Left lobe of liver (tissue), 2 donors: Measurements from ENCODE around the gene IFI44L. TPM values are rescaled to one million over a fixed set of nuclear protein-coding genes. Genes with fewer than 3 reads are reported as not detected.

Source experiments
- ATAC-seq: fragments of 200-7000 bp; cut with Tn5 transposase; one replicate; pipeline ENCODE4 v1.9.1; 2020; ENCODE audit warnings: mild to moderate bottlenecking, moderate library complexity
- DNase-seq: peaks from one replicate; pipeline ENCODE4 v3.0.0-alpha.2; 2020; ENCODE audit warnings: low spot score
- total RNA-seq: library from RNA; stranded (reverse); gene quantifications from one replicate; pipeline ENCODE4 v1.2.1, GENCODE V29; 2021
- donor health status: DM: no; HTN: no; CAD: no; lungs with moderate emphysema.
- donor health status: DM: no; HTN: yes; CAD: no.

The IFI44L gene
- total RNA-seq, 1 donor from 2014 or later, result 0.63 TPM

DNA sequence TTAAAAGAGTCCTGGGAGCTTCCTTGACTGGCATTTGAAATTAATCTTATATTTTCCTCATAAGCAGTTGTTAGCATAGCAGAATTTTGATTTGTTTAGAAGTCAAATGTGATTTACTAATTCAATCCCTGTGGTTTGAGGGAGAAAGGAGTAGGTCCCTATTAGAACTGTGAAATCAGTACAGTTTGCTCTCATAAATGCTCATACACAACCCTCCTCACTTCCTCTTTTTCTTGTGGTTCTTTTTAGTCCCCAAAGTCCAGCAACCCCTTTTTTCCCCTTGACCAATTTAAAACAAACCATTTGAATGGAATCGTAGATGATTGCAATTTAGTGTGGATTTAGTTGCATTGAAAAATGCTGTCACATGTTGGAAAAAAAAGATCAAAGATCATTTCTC, 20.2 kb downstream of the IFI44L start:
- ATAC-seq (no peak), DNase-seq (no peak)

DNA sequence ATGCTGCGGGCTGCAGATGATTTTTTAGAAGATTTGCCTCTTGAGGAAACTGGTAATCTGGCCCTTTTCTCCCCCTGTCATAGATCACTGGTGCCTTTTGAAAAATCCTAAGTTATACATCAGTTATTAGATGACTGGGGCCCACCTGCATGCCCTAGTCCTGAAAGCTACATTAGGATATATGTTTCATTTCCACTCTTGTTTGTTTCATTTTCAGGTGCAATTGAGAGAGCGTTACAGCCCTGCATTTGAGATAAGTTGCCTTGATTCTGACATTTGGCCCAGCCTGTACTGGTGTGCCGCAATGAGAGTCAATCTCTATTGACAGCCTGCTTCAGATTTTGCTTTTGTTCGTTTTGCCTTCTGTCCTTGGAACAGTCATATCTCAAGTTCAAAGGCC, 21.3 kb downstream of the IFI44L start:
- ATAC-seq (no peak), DNase-seq (no peak)

DNA sequence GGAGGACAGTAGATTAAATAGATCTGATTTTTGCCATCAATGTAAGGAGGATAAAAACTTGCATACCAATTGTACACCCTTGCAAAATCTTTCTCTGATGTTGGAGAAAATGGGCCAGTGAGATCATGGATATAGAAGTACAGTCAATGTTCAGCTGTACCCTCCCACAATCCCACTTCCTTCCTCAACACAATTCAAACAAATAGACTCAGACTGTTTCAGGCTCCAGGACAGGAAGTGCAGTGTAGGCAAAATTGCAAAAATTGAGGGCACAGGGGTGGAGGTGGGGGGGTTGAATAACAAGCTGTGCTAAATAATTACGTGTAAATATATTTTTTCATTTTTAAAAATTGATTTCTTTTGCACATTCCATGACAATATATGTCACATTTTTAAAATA, 25.5 kb downstream of the IFI44L start:
- ATAC-seq (peak; percentile 45), DNase-seq (no peak)

DNA sequence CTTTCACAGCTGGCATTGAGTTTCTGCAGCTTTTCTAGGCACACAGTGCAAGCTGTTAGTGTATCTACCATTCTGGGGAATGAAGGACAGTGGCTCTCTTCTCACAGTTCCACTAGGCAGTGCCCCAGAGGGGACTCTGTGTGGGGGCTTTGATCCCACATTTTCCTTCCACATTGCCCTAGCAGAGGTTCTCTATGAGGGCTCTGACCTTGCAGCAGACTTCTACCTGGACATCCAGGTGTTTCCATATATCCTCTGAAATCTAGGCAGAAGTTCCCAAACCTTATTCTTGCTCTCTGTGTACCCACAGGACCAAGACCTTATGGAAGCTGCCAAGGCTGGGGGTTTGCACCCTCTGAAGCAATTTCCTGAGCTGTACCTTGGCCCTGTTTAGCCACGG, 27.0 kb downstream of the IFI44L start:
- ATAC-seq (no peak), DNase-seq (no peak)

DNA sequence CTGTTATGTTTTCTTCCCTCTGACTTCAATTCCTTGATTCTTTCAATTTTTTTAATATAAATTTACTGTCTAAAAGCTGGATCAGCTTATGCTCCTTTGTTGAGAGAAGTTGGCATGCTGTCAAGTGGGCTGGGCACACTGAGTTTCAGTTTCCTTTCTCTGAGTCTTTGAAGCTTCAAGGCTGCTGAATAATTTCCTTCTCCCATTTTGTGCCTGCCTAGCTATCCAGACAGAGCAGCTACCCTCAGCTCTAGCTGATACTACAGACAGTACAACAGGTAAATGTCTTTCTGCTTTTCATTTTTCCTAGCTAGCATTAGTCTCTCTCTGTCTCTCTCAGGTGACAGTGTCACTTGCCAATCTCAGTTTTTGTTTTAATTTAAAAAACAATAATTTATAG, 29.4 kb downstream of the IFI44L start, which contains the start of gene IFI44:
TSS of gene IFI44 (plus strand) at position 204 of the 400 bp plus-strand sequence. CDS start 365 bp downstream, outside the sequence.
- ATAC-seq (peak; percentile 94), DNase-seq (peak; percentile 79)

DNA sequence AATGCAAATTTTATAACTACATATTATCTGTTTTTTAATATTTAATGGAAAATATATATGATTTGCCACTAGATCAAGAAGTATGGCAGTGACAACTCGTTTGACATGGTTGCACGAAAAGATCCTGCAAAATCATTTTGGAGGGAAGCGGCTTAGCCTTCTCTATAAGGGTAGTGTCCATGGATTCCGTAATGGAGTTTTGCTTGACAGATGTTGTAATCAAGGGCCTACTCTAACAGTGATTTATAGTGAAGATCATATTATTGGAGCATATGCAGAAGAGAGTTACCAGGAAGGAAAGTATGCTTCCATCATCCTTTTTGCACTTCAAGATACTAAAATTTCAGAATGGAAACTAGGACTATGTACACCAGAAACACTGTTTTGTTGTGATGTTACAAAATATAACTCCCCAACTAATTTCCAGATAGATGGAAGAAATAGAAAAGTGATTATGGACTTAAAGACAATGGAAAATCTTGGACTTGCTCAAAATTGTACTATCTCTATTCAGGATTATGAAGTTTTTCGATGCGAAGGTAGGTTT, 29.9 kb downstream of the IFI44L start:
- peak; percentile 31 for ATAC-seq
- DNase-seq, result no peak

DNA sequence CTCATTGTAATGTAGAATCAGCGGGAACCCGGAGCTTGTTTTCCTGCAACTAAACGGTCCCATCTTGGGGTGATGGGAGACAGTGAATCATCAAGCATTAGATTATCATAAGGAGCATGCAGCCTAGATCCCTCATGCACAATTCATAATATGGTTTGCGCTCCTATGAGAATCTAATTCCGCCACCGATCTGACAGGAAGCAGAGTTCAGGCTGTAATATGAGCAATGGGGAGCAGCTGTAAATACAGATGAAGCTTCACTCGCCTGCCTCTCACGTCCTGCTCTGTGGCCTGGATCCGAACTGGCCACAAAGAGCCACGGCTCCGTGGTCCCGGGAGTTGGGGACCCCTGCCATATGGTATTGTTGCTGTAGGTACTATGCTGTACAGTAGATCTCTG, 31.0 kb downstream of the IFI44L start:
- DNase-seq, result no peak
- peak; percentile 34 for ATAC-seq

DNA sequence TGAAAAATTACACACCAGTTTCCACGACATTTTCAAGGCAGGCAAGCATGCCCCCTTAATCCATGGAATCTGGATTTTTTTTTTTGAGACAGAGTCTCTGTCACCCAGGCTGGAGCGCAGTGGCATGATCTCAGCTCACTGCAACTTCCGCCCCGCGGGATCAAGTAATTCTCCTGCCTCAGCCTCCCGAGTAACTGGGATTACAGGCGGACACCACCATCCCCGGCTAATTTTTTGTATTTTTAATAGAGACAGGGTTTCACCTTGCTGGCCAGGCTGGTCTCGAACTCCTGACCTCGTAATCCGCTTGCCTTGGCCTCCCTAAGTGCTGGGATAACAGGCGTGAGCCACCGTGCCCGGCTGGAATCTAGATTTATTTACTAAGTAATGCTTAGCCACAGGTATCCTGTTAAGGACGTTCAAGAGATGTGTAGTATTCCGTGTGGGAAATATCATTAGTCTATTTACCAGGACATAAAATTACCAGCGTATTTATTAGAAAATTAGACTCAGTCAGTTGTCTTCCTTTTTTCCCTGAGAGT, 31.8 kb downstream of the IFI44L start:
- ATAC-seq (no peak), DNase-seq (no peak)

DNA sequence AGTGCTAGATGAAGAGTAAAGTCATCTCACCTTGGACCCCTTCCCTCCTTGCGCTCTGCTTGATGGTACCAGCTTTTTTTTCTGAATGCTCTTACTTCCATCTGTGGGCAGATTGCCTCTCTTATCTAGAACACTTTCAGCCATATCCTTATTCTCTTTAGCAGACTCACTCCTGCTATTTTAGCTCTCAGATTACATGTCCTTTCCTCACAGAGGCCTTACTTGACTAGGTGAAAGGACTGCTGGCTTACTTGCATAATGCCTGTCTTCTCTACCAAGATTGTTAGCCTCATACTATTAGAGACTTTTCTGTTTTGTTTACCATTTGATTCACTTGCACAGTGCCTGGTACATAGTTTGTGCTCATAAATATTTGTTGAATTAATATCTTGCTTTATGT, 38.7 kb downstream of the IFI44L start:
- ATAC-seq (no peak), DNase-seq (no peak)

DNA sequence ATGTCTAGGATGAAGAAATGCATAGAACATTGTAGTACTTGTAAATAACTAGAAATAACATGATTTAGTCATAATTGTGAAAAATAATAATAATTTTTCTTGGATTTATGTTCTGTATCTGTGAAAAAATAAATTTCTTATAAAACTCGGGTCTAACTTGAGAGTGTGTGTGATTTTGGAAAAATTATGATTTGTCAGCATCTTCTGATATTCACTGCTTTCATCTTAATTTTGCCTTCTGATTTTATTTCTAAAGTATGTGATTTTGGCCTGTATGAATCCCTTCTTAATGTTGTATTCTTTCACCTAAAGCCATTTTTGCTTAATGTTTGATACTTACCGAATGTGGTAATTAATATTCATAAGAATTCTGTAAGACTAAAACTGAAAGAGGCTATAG, 43.7 kb downstream of the IFI44L start:
- DNase-seq (no peak), ATAC-seq (no peak)

DNA sequence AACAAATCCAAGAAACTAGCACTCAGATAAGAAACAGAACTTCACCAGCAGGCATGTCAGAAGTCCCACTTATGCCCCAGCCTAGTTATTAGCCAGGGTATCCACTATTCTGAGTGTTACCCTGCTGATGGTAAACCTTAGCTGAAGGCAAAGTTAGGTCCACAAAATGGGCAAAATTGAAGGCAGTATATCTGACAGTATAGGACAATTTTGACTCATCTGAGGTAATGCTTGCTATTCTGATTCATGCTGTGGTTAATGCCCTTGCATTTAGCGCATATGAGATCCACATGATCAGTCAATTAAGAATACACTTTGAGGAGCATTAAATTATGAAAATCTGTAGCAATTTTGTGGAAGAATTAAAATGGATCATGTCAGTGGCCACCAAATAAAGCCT, 44.5 kb downstream of the IFI44L start:
- ATAC-seq (no peak), DNase-seq (no peak)

DNA sequence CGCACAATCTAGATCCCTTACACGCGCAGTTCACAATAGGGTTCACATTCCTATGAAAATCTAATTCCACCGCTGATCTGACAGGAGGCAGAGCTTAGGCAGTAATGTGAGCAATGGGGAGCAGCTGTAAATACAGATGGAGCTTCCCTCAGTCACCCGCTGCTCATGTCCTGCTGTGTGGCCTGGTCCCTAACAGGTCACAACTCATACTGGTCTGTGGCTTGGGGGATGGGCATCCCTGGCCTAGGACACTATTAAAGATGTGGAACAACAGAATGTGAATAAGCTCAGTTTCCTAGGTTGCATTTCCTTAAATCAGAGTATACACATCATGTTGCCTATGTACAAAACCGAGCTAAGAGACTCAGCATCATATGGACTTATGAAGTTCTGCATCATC, 45.6 kb downstream of the IFI44L start:
- DNase-seq, result no peak
- ATAC-seq, result no peak

DNA sequence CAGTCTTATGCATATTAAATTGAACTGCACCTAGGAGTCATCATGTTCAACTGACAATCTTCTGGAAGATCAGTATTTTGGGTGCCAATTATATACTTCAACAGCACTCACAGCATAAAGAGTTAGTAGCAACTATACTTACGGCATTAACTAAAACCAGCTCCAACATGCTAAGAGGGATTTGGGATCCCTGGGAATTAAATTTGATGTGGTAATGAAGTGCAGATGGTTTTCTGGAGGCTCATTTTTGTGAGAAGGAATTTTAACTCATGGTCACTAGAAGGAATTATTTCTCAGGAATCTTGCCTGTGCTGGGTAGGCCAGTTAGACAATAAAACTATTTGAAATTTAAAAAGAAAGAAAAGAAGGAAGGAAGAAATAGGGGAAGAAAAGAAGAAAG, 47.7 kb downstream of the IFI44L start:
- DNase-seq, result no peak
- ATAC-seq, result no peak

DNA sequence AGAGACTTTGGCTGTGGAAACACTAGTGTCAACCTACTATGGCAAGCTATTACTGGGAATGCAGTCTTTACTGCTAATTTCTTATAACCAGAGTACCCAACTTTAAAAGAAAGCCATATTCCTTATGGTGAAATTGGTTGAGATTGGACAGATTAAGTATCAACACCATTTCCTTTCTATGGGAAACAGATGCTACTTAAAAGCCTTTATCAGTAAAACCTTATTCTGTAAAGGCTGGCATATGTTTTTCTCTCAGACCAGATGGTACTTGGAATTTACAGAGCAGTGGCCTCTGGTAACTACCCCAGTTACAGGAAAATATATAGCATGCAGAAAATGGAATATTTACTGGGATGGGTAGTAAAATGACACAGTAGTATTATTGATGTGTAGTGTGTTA, 48.2 kb downstream of the IFI44L start:
- no peak for DNase-seq
- no peak for ATAC-seq

DNA sequence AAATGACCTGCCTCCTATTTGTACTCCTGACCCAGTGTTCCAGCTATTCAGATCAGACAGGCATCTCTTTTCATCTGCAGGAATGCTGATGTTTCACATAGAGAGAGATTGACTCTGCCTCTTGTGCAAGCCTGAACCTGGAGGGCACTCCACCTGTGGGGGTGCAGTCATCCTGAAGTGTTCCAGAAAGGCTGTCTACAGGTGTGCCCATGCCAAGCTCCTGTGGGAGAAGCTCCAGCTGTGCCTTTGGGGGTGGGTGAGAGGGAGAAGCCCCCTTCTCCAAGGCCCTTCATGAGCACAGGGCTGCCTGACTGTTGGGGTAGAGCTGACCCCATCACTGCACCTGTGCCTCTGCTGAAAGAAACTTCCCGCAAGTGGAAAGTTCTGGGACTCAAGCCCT, 52.2 kb downstream of the IFI44L start:
- ATAC-seq (no peak), DNase-seq (no peak)

DNA sequence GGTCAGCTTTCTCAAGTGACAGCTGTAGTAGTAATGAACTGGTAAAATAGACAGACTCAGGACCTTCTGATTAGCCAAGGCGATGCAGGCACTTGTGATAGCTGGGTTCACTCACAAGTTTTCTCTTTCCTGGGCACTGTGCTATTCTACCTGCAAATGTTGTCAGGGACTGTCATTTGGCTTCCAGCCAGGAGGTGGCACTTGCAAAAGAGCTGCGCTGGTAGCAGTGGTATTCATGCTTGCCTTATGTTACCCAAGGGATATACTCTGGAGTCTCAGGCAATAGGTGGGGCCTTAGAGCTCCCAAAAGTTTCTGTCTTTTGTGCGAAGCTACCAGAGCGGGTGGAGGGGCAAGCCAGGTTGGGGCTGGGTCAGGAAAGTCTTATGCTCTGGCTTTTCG, 52.9 kb downstream of the IFI44L start:
- no peak for DNase-seq
- ATAC-seq, result peak; percentile 28

DNA sequence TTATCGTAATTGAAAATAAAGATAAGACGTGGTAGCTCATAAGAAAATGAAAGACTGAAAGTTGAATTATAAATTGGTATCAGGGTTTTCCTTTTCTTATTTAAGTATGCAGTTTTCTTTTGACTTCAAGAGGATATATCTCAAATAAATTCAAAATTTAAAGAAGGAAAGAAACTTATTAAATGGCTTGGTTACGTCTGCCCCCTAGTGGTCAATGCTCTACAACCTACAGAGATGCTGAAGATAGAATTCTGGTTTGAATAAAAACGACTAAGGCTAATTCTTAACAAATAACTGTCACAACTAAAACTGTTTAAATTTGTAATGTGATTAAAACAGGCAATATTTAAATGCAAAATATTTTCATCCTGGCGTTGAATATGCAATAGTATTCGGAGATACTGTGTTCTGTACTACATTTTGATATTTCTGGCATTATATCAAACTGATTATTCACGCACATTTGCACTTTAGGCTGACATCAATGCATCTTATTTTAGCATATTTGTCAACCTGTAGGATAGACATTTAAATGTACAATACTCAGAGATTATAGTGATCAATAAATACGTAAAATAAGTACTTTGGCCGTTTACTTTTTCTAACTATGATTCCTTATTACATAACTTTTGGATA, 56.2 kb downstream of the IFI44L start:
- no peak for DNase-seq
- peak; percentile 85 for ATAC-seq

DNA sequence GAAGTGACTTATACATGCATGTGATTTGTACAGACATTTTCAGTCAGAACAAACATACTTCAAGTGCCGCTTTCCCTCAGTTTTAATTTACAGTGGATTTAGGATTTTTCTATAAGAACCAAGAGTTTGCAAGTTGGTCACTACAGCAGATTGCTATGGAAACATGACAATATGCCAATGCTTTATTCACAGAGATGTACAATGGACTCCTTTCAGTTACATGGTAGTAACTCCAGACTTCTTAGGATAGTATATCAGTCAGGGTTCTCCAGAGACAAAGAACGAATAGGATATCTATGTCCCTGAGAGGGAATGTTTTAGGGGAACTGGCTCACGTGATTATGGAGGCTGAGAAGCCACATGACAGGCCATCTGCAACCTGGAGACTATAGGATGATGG, 56.7 kb downstream of the IFI44L start:
- ATAC-seq, result no peak
- DNase-seq, result no peak

DNA sequence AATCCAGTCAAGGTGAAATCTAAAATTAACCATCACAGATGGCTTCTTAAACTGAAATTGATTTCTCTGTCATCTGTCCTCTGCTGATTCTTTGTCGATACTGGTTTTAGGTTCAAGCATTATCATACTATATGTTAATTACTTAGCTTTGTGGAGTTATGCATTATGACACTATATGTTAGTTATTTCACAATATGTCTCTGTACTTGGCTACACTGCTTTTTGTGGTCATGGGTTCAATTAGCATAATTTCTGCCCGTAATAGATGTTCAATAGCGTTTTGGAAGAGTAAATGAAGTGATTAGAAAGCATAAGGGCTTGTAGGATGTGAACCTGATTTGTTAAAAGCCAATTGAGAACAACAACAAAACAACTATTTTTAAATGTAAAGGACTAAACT, 57.5 kb downstream of the IFI44L start:
- no peak for ATAC-seq

DNA sequence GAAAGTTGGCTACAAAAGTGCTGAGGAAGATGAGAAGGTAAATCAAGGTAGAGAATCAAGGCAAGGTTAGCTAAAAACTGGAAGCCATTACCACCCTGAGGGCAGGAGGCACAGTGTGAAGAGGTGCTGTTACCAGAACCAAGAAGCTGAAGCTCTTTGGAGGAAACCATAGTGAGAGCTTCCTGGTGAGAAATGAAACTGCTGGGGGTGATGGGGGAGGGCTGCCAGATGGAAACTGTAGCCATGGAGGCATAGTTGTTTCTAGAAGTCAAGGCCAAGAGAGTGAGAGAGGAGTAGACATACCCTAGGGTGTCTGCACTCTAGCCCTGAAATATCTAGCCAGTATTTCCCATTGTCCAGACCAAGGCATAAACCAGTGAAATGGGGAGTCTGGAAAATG, 58.1 kb downstream of the IFI44L start:
- DNase-seq, result no peak
- ATAC-seq, result no peak

More for the DNA sequence above, 57.5 kb downstream of the IFI44L start:
- DNase-seq, result no peak

DNA sequence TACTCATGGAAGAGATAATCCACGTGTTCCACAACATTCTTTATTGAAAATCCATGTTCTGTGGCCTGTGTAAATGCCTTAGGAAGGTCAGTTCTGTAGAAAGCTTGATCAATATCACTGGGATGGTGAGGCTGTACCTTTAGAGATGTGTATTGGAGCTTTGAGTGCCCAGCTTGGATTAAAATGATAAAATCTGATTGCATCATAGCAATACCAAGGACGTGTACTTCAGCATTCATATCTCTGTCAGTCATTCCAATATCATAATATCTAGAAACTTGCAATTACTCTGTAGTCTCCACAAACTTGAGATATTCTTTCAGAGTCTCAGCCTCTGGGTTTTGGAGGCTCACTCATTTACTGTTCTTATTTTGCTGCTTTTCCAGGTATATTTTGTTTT, 61.0 kb downstream of the IFI44L start:
- DNase-seq, result no peak
- no peak for ATAC-seq

DNA sequence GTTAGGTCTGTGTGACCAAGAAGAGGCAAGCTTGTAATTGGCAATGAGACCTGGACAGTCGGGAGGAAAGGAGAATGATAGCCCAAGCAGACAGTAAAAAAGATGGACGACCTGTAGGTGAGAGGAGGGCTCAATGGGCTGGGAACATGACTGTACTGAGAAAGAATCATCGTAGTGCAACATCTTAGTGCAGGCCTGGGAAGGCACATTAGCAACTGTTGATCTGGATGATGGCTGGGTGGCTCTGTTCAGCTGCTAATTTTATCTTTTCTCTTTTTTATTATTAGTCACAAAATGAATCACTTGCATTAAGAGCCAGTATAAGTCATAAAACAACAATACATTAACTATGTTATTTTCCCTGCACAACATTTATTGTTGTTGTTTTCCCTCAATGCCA, 62.2 kb downstream of the IFI44L start:
- ATAC-seq (no peak), DNase-seq (no peak)

DNA sequence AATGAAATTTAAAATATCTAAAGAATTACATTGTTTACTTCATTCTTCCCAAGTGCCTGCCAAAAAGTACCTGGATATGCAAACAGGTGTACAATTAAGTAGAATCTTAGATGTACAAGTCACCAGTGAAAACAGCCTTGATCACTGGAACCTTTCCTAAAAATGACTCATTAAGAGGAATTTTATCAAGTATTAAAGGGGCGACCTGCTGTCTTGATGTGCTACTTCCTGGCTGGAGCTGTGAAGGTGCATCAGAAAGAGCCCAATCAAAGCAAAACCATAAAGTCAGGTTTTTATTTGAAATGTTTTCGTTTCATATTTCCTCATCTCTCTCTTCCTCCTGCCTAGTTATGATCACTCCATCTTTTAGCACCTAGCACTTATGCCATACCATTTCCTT, 62.8 kb downstream of the IFI44L start:
- ATAC-seq (no peak), DNase-seq (no peak)
